Body of pancreas (tissue), 4 donors: ENCODE measurements around the gene AMBRA1.

ENCODE experiments used
- POLR2A ChIP-seq, 3 donors: fragments of 450-650 bp; IDR thresholded peaks; one replicate each; pipeline ENCODE4 v1.6.1; 2016; ENCODE audit warnings: antibody characterized with exemption in 3 of 3, mild to moderate bottlenecking in 2 of 3
- TF ChIP-seq, protein P1 (sequence below), 7 experiments: fragments of 450-650 bp in 4 of 7; fragments of 200-600 bp in 3 of 7; sonication (generic) in 3 of 7; IDR thresholded peaks; one replicate each; pipeline ENCODE4 v1.5.1; 2016 to 2019; ENCODE audit warnings: antibody characterized with exemption in 7 of 7

DNA sequence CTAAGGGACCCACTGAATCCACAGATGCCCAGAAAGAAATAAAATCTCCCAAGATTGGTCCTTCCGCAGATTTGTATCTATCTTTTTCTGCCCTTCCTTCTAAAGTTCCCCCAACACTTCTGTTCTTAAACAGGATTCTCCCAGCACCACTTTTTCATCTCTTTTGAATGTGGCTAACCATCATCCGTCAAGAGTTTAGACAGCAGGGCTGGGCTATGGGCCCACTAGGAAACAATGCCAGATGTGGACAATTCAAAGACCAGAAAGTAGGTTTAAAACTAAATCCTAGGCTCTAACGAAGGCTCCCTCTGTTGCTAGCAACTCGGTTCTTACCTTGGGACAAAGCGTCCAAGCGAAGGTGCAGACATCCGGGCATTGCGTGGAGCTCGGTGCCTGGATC, 100.0 kb downstream of the AMBRA1 start:
- no peak for TF ChIP-seq POLR2A (IDR thresholded peaks at IDR 0.05)
- TF ChIP-seq, protein P1, sequence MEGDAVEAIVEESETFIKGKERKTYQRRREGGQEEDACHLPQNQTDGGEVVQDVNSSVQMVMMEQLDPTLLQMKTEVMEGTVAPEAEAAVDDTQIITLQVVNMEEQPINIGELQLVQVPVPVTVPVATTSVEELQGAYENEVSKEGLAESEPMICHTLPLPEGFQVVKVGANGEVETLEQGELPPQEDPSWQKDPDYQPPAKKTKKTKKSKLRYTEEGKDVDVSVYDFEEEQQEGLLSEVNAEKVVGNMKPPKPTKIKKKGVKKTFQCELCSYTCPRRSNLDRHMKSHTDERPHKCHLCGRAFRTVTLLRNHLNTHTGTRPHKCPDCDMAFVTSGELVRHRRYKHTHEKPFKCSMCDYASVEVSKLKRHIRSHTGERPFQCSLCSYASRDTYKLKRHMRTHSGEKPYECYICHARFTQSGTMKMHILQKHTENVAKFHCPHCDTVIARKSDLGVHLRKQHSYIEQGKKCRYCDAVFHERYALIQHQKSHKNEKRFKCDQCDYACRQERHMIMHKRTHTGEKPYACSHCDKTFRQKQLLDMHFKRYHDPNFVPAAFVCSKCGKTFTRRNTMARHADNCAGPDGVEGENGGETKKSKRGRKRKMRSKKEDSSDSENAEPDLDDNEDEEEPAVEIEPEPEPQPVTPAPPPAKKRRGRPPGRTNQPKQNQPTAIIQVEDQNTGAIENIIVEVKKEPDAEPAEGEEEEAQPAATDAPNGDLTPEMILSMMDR (IDR thresholded peaks at IDR 0.05) = no peak
